GM21367 (cell line): ENCODE measurements around the gene UPP1.

Source experiments
- ATAC-seq: cut with Tn5 transposase; IDR thresholded peaks from one replicate; pipeline ENCODE4 v1.9.1; 2021; ENCODE audit not compliant: unreplicated experiment

The UPP1 gene

GRCh38 chr7:48085433-48085791 is 3.7 kb upstream of the UPP1 start:
- no peak for ATAC-seq

- no peak for ATAC-seq
Observed at GRCh38 chr7:48085942-48086341, 3.1 kb upstream of the UPP1 start.

GRCh38 chr7:48087349-48087748 is 1.7 kb upstream of the UPP1 start:
- ATAC-seq: peak; percentile 23

GRCh38 chr7:48088559-48089045 is 463 bp upstream of the UPP1 start:
- peak; percentile 41 for ATAC-seq

GRCh38 chr7:48090095-48090805 is 1.2 kb downstream of the UPP1 start:
- ATAC-seq: no peak

- no peak for ATAC-seq
Observed at GRCh38 chr7:48091506-48092433, 2.7 kb downstream of the UPP1 start.

- ATAC-seq: no peak
Observed at GRCh38 chr7:48094861-48095293, 5.8 kb downstream of the UPP1 start.

GRCh38 chr7:48096273-48096672 is 7.2 kb downstream of the UPP1 start:
- no peak for ATAC-seq

GRCh38 chr7:48097521-48098231 is 8.6 kb downstream of the UPP1 start:
- ATAC-seq: no peak

GRCh38 chr7:48098846-48099245 is 9.8 kb downstream of the UPP1 start:
- no peak for ATAC-seq

GRCh38 chr7:48099781-48100180 is 10.7 kb downstream of the UPP1 start:
- no peak for ATAC-seq

GRCh38 chr7:48101352-48101751 is 12.3 kb downstream of the UPP1 start:
- ATAC-seq: no peak

GRCh38 chr7:48101968-48102367 is 12.9 kb downstream of the UPP1 start:
- no peak for ATAC-seq

- no peak for ATAC-seq
Observed at GRCh38 chr7:48102530-48102929, 13.5 kb downstream of the UPP1 start.

GRCh38 chr7:48105045-48105444 is 16.0 kb downstream of the UPP1 start:
- ATAC-seq: no peak

GRCh38 chr7:48106906-48107659 is 18.0 kb downstream of the UPP1 start:
- no peak for ATAC-seq

GRCh38 chr7:48107926-48108472 is 18.9 kb downstream of the UPP1 start:
- ATAC-seq: no peak

- ATAC-seq: no peak
Observed at GRCh38 chr7:48108959-48109847, 20.1 kb downstream of the UPP1 start.
